Esophagus muscularis mucosa (tissue), 4 donors: ENCODE data around the gene NEK9. TPM values are rescaled to one million over a fixed set of nuclear protein-coding genes. Genes with fewer than 3 reads are reported as not detected.

Source experiments
- DNase-seq: peaks from one replicate; pipeline ENCODE4 v3.0.0-alpha.2; 2017; ENCODE audit errors: extremely low spot score
- H3K27ac ChIP-seq, 4 donors: fragments of 200-600 bp; sonication (generic); replicated peaks in 1 of 4; 1 replicate in 3 of 4; 2 replicates in 1 of 4; pipeline ENCODE4 v1.5.1; 2016 to 2019; ENCODE audit warnings: mild to moderate bottlenecking in 1 of 4
- H3K27me3 ChIP-seq, 4 donors: fragments of 200-600 bp; sonication (generic); one replicate each; pipeline versions ENCODE4 v1.5.1 to v1.6.0; 2016 to 2019
- H3K36me3 ChIP-seq, 4 donors: fragments of 200-600 bp; sonication (generic); one replicate each; pipeline ENCODE4 v1.5.1; 2016 to 2019
- H3K4me1 ChIP-seq, 4 donors: fragments of 200-600 bp; sonication (generic); one replicate each; pipeline ENCODE4 v1.5.1; 2016 to 2019
- H3K4me3 ChIP-seq, 4 donors: fragments of 200-600 bp; sonication (generic); 1 replicate in 2 of 4; 2 replicates in 2 of 4; pipeline ENCODE4 v1.5.1; 2016 to 2019; ENCODE audit warnings: mild to moderate bottlenecking in 4 of 4, moderate library complexity in 1 of 4
- H3K9me3 ChIP-seq, 4 donors: fragments of 200-600 bp; sonication (generic); 1 replicate in 3 of 4; 2 replicates in 1 of 4; pipeline ENCODE4 v1.5.1; 2016 to 2019
- CTCF ChIP-seq, 3 experiments: fragments of 200-600 bp in 2 of 3; fragments of 450-650 bp in 1 of 3; sonication (generic) in 2 of 3; IDR thresholded peaks; one replicate each; pipeline ENCODE4 v1.5.1; 2017 to 2019; ENCODE audit warnings: antibody characterized with exemption in 3 of 3, mild to moderate bottlenecking in 2 of 3, moderate library complexity in 1 of 3
- EP300 ChIP-seq: sonication (generic); formaldehyde crosslinking; IDR thresholded peaks from one replicate; pipeline ENCODE4 v1.6.1; 2017; ENCODE audit warnings: antibody characterized with exemption
- POLR2A ChIP-seq: fragments of 450-650 bp; IDR thresholded peaks from one replicate; pipeline ENCODE4 v1.6.1; 2017; ENCODE audit warnings: antibody characterized with exemption, moderate library complexity, mild to moderate bottlenecking, low read depth
- POLR2AphosphoS5 ChIP-seq, 2 donors: sonication (generic); formaldehyde crosslinking; IDR thresholded peaks; one replicate each; pipeline ENCODE4 v1.6.1; 2017; ENCODE audit warnings: antibody characterized with exemption in 2 of 2
- WGBS: methylation state at CpG from one replicate; pipeline ENCODE4 v1.1.5; 2018; 5-methylcytosine and 5-hydroxymethylcytosine counted together
- intact Hi-C: fragments of 100-400 bp; cut with DNase I; formaldehyde crosslinking; loops from one replicate; pipeline ENCODE4 v1.15.1; 2023
- total RNA-seq, 4 donors: library from RNA; depleted of rRNA; stranded (reverse); fragments of >200 nt; gene quantifications; one replicate each; pipeline versions ENCODE4 v1.1.0 to v1.2.1, GENCODE V29; 2016

NEK9 gene
- total RNA-seq, 4 donors from 2014 or later: 52.3 to 111 (median 79.0) TPM

DNA sequence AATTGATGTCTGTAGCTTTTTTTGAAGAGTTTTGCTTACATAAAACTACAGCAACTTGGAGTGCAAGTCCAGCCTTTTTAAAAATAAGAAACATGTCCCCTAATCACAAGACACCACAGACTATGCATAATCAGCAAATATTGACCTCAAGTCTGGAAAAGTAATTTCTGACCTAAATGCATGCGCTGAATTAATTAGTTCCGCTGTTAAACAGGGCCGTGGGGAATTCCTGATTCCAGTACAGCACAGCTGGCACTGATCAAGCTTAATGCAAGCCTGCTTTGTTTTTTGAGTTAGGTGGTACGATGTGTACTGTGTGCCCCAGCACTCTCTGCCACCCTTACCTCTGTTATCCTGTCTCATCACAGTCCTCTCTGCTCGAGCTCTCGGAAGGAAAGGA, 84.8 kb downstream of the NEK9 start:
- no peak overlapping the region for H3K27ac ChIP-seq
- WGBS: 73% methylated on average over 6 of the region's 6 CpGs
- DNase-seq: no peak
- peaks cover 12 to 51% (median 46%) of the 10 kb centered on the region in 4 donors for H3K4me1 ChIP-seq
- H3K9me3 ChIP-seq: no peaks in the 10 kb centered on the region
- intact Hi-C loops: no loop called here
- H3K36me3 ChIP-seq: peaks cover 13 to 51% (median 30%) of the 10 kb centered on the region in 4 donors
- H3K4me3 ChIP-seq: no peak overlapping the region
- TF ChIP-seq POLR2AphosphoS5 (IDR thresholded peaks at IDR 0.05) (no peak), EP300 (no peak), POLR2A (no peak), CTCF (IDR thresholded peaks at IDR 0.05) (no peak)
- no peaks in the 10 kb centered on the region for H3K27me3 ChIP-seq

DNA sequence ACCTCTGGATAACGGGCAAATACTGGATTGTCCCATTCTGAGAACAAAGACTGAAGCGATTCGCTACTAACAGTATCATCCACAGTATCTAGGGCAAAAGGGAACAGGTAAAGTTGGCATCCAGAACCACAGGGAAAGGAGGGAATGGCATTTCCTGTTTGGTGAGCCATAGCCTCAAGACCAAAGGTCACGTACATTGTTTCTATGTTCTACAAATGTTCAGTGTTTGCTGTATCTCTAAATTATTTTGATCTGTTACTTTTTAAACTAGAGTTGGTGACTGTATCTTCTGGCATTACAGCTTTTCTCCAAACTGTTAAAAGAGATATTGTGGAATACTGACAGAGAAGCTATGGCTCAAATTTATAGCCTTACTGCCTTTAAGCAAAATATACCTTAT, 85.2 kb downstream of the NEK9 start:
- H3K27me3 ChIP-seq: no peaks in the 10 kb centered on the region
- peaks cover 9 to 47% (median 44%) of the 10 kb centered on the region in 4 donors for H3K4me1 ChIP-seq
- intact Hi-C loops: no loop called here
- no peak for TF ChIP-seq CTCF (IDR thresholded peaks at IDR 0.05)
- H3K9me3 ChIP-seq: no peaks in the 10 kb centered on the region
- H3K4me3 ChIP-seq: no peak overlapping the region
- DNase-seq: no peak
- WGBS: 90% methylated on average over 4 of the region's 4 CpGs
- H3K27ac ChIP-seq: no peak overlapping the region
- H3K36me3 ChIP-seq: peaks cover 13 to 55% (median 34%) of the 10 kb centered on the region in 4 donors

DNA sequence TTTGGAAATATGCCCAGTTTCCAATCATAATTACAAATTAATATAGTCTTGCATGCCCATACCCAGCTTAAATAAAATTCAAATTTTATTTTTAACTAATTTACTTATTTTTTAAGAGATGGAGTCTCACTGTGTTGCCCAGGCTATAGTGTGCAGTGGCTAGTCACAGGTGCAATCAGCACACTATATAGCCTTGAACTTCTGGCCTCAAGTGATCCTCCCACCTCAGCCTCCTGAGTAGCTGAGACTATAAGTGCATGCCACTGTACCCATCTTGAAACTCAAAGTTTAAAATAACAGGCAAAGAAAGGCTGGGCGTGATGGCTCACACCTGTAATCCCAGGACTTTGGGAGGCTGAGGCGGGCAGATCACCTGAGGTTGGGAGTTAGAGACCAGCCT, 85.9 kb downstream of the NEK9 start:
- 92% methylated on average over 2 of the region's 2 CpGs for WGBS
- Histone ChIP-seq H3K4me1 (peaks cover 6 to 42% (median 39%) of the 10 kb centered on the region in 4 donors), H3K4me3 (no peak overlapping the region), H3K9me3 (no peaks in the 10 kb centered on the region), H3K27ac (no peak overlapping the region), H3K36me3 (peaks cover 13 to 62% (median 38%) of the 10 kb centered on the region in 4 donors), H3K27me3 (no peaks in the 10 kb centered on the region)
- no peak for DNase-seq
- TF ChIP-seq EP300 (no peak), CTCF (IDR thresholded peaks at IDR 0.05) (no peak), POLR2AphosphoS5 (IDR thresholded peaks at IDR 0.05) (no peak), POLR2A (no peak)
- intact Hi-C loops: loop anchor here (1.0 kb wide), 1 partner anchor 10 kb away; no protein-coding TSS in a partner anchor

DNA sequence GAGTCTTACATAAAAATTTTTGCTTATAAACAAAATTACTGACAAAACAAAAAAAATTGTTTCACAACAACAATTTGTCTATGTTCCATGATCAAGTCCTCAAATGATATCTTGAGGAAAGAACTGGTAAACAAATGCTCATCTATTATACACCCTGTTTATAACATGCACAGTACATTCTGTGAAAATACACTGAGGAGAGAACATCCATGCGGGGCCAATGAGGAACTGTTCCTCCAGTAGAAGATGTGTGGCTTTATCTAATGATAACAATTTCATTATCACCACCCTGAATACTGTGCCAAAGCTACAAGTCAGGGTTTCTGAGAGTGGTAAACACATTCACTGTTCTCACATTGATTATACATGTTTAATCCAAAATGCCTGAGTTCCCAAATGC, 86.3 kb downstream of the NEK9 start:
- DNase-seq: no peak
- H3K27me3 ChIP-seq: no peaks in the 10 kb centered on the region
- peaks cover 3 to 37% (median 34%) of the 10 kb centered on the region in 4 donors for H3K4me1 ChIP-seq
- peaks cover 13 to 66% (median 41%) of the 10 kb centered on the region in 4 donors for H3K36me3 ChIP-seq
- WGBS: 88% methylated on average over 1 of the region's 1 CpG
- H3K9me3 ChIP-seq: no peaks in the 10 kb centered on the region
- no peak overlapping the region for H3K4me3 ChIP-seq
- H3K27ac ChIP-seq: no peak overlapping the region
- TF ChIP-seq POLR2AphosphoS5 (IDR thresholded peaks at IDR 0.05): no peak
- TF ChIP-seq CTCF (IDR thresholded peaks at IDR 0.05): no peak
- no peak for TF ChIP-seq POLR2A
- intact Hi-C loops: loop anchor here (1.0 kb wide), 1 partner anchor 9 kb away; no protein-coding TSS in a partner anchor

DNA sequence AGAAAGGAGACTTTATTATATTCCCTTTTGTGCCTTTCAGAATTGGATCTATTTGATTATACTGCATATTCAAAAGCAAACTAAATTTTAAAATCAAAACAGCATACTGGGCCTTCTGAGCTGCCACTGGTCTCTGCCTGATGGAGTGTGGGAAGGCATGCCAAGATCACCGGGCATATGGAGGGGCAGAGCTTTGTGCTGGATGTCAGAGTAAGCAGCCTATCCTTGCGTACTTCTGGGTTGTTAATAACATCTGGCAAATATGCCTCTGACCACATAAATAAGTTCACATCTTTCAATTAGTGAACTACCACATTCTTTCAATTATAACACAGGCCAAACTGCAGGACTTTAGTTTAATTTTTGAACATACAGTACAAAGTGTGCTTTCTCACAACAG, 93.9 kb downstream of the NEK9 start:
- no peaks in the 10 kb centered on the region for H3K9me3 ChIP-seq
- intact Hi-C loops: no loop called here
- no peak overlapping the region for H3K27ac ChIP-seq
- no peak overlapping the region for H3K4me3 ChIP-seq
- WGBS: 93% methylated on average over 2 of the region's 2 CpGs
- H3K36me3 ChIP-seq: peaks cover 25 to 92% (median 72%) of the 10 kb centered on the region in 4 donors
- TF ChIP-seq POLR2A (no peak), EP300 (no peak), CTCF (IDR thresholded peaks at IDR 0.05) (no peak), POLR2AphosphoS5 (IDR thresholded peaks at IDR 0.05) (no peak)
- DNase-seq: no peak
- H3K4me1 ChIP-seq: no peaks in the 10 kb centered on the region
- no peaks in the 10 kb centered on the region for H3K27me3 ChIP-seq
